Measurements from ENCODE around the gene SETD5.

Gene SETD5

GRCh38 chr3:9388562-9389272, 8.7 kb upstream of the SETD5 start:
- no peak for DNase-seq (ENCODE audit: insufficient read length, low spot score)
- FAIRE-seq: no peak

- FAIRE-seq: no peak
These were observed 7.0 kb upstream of the SETD5 start for GRCh38 chr3:9390265-9390888.

GRCh38 chr3:9392041-9392440, 5.4 kb upstream of the SETD5 start:
- no peak for DNase-seq (ENCODE audit: insufficient read length, low spot score)
- FAIRE-seq: no peak

More at GRCh38 chr3:9390265-9390888, 7.0 kb upstream of the SETD5 start:
- DNase-seq (ENCODE audit: insufficient read length, low spot score): no peak

GRCh38 chr3:9395570-9396300, 1.7 kb upstream of the SETD5 start:
- FAIRE-seq (peak; percentile 95), DNase-seq (ENCODE audit: insufficient read length, low spot score) (no peak)

- DNase-seq (ENCODE audit: insufficient read length, low spot score) (peak; percentile 38), FAIRE-seq (no peak)
These were observed 1.1 kb upstream of the SETD5 start for GRCh38 chr3:9396301-9396631.

GRCh38 chr3:9396632-9397331, 633 bp upstream of the SETD5 start:
- peak; percentile 69 for DNase-seq (ENCODE audit: insufficient read length, low spot score)
- FAIRE-seq: no peak

- FAIRE-seq: peak; percentile 75
- DNase-seq (ENCODE audit: insufficient read length, low spot score): no peak
These were observed 688 bp downstream of the SETD5 start for GRCh38 chr3:9397906-9398699.

GRCh38 chr3:9398700-9399336, 1.4 kb downstream of the SETD5 start:
- FAIRE-seq (no peak), DNase-seq (ENCODE audit: insufficient read length, low spot score) (no peak)

- DNase-seq (ENCODE audit: insufficient read length, low spot score): no peak
These were observed 1.9 kb downstream of the SETD5 start for GRCh38 chr3:9399337-9399703.

GRCh38 chr3:9399746-9400145, 2.3 kb downstream of the SETD5 start:
- no peak for DNase-seq (ENCODE audit: insufficient read length, low spot score)
- FAIRE-seq: peak; percentile 18

More at GRCh38 chr3:9399337-9399703, 1.9 kb downstream of the SETD5 start:
- peak; percentile 4 for FAIRE-seq

GRCh38 chr3:9400616-9401015, 3.2 kb downstream of the SETD5 start:
- DNase-seq (ENCODE audit: insufficient read length, low spot score) (no peak), FAIRE-seq (no peak)

- FAIRE-seq (no peak), DNase-seq (ENCODE audit: insufficient read length, low spot score) (no peak)
These were observed 4.6 kb downstream of the SETD5 start for GRCh38 chr3:9401986-9402385.

- FAIRE-seq: no peak
These were observed 5.2 kb downstream of the SETD5 start for GRCh38 chr3:9402410-9403228.

GRCh38 chr3:9403463-9403862, 6.0 kb downstream of the SETD5 start:
- DNase-seq (ENCODE audit: insufficient read length, low spot score) (no peak), FAIRE-seq (no peak)

More at GRCh38 chr3:9402410-9403228, 5.2 kb downstream of the SETD5 start:
- no peak for DNase-seq (ENCODE audit: insufficient read length, low spot score)

GRCh38 chr3:9404680-9405079, 7.3 kb downstream of the SETD5 start:
- no peak for FAIRE-seq
- DNase-seq (ENCODE audit: insufficient read length, low spot score): no peak

- DNase-seq (ENCODE audit: insufficient read length, low spot score): no peak
- FAIRE-seq: no peak
These were observed 8.3 kb downstream of the SETD5 start for GRCh38 chr3:9405756-9406155.

GRCh38 chr3:9406856-9407626, 9.6 kb downstream of the SETD5 start:
- no peak for FAIRE-seq
- DNase-seq (ENCODE audit: insufficient read length, low spot score): no peak

GRCh38 chr3:9408061-9408460, 10.6 kb downstream of the SETD5 start:
- DNase-seq (ENCODE audit: insufficient read length, low spot score) (no peak), FAIRE-seq (no peak)

All from GM19239 (cell line).